ENCODE data around the gene MAPK14.

DNA sequence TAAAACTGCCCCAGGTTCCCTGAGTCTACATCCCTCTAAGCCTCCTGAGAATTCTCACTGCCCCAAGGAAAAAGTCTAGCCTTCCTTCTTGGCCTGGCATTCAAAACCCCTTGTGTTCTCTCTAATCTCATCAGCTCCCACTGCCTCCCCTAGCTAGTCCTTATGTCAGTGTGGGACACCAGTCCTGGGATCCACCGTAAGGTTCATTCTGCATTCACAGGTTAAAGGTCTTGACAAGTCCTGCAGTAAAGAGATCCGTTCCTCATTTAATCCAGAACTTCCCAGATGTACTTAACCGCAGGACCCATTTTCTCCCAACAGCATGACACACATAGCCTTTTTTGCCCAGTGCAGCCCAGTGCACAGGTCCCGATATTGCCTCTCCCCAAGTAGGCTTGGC lies 114.4 kb downstream of the MAPK14 start:
- TF ChIP-seq POLR2AphosphoS5 (IDR thresholded peaks at IDR 0.05), result no peak
- TF ChIP-seq POLR2A (IDR thresholded peaks at IDR 0.05), result no peak
- TF ChIP-seq EP300 (IDR thresholded peaks at IDR 0.05), result no peak
